ENCODE measurements around the gene NEK11. TPM values are rescaled to one million over a fixed set of nuclear protein-coding genes. Genes with fewer than 3 reads are reported as not detected.

The NEK11 gene
- total RNA-seq, 1 experiment from 2014 or later, result 13.2 TPM

DNA sequence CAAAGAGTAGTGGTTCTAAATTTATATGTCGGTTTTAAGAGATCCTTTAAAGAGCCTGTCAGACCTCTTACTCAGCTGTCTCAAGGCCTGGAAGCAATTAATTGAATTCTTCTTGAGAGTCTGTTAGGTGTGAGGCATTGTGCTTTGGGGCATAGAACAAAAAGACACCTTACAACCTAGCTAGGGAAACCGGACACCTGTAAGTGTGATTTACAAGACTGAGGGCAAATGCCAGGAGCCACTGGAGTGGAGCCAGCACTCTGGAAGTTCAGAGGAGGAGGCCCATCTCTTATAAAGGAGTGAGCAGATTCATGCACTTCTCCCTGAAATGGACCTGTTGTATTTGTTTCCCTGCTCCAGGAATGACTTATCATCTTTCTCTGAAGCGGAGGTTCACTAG, 257.2 kb downstream of the NEK11 start:
- CTCF ChIA-PET, result interaction anchor here (0.6 kb wide), 1 partner anchor 67 kb away, joined by 4 read pairs; no protein-coding TSS in a partner anchor

GRCh38 chr3:131284302-131284701, 257.6 kb downstream of the NEK11 start:
- no TSS peak for BruUV-seq (replicated peaks)
- Histone ChIP-seq H3K9me2 (ENCODE audit: insufficient read depth) (no peaks in the 10 kb centered on the region), H3K4me1 (replicated peaks; ENCODE audit: insufficient read depth) (peaks cover 13% of the 10 kb centered on the region), H4K20me1 (ENCODE audit: insufficient read depth) (no peaks in the 10 kb centered on the region), H3K4me3 (no peak overlapping the region), H3K36me3 (ENCODE audit: low read depth) (no peaks in the 10 kb centered on the region), H2AFZ (no peak overlapping the region), H3K79me2 (ENCODE audit: low read depth) (no peaks in the 10 kb centered on the region), H3K4me2 (no peak overlapping the region), H3K27ac (no peak overlapping the region), H3K9me3 (ENCODE audit: insufficient read depth, low read depth) (no peaks in the 10 kb centered on the region), H3F3A (ENCODE audit: insufficient read depth, low read depth) (peaks cover 5% of the 10 kb centered on the region; the same call in 1 of the 2 replicates), H3K27me3 (ENCODE audit: insufficient read depth, low read depth) (no peaks in the 10 kb centered on the region)
- TF ChIP-seq CTCF (conservative IDR thresholded peaks at IDR 0.05), result no peak
- no peak for TF ChIP-seq EZH2 (IDR thresholded peaks at IDR 0.05; ENCODE audit: low read depth)
- no peak for DNase-seq
- POLR2A ChIA-PET (ENCODE audit: unreplicated experiment), result no interaction called here
- CTCF ChIA-PET, result no interaction called here
- intact Hi-C loops (cut with micrococcal nuclease; ENCODE audit: unreplicated experiment), result no loop called here

More for the DNA sequence above, 257.2 kb downstream of the NEK11 start:
- peak; percentile 52 to 82 for DNase-seq
- Histone ChIP-seq H3K27ac (no peak overlapping the region), H3K27me3 (ENCODE audit: insufficient read depth, low read depth) (no peaks in the 10 kb centered on the region), H3K4me1 (replicated peaks; ENCODE audit: insufficient read depth) (peaks cover 13% of the 10 kb centered on the region), H3K9me2 (ENCODE audit: insufficient read depth) (no peaks in the 10 kb centered on the region), H3F3A (ENCODE audit: insufficient read depth, low read depth) (peaks cover 5% of the 10 kb centered on the region; the same call in 1 of the 2 replicates), H3K4me2 (peak overlapping the region; percentile 18; the same call in 1 of the 2 replicates), H3K9me3 (ENCODE audit: insufficient read depth, low read depth) (no peaks in the 10 kb centered on the region), H3K79me2 (ENCODE audit: low read depth) (no peaks in the 10 kb centered on the region), H3K36me3 (ENCODE audit: low read depth) (no peaks in the 10 kb centered on the region), H4K20me1 (ENCODE audit: insufficient read depth) (no peaks in the 10 kb centered on the region), H3K4me3 (no peak overlapping the region), H2AFZ (no peak overlapping the region)
- BruUV-seq (replicated peaks), result no TSS peak
- intact Hi-C loops (cut with micrococcal nuclease; ENCODE audit: unreplicated experiment), result no loop called here
- TF ChIP-seq CTCF (conservative IDR thresholded peaks at IDR 0.05) (no peak), EZH2 (IDR thresholded peaks at IDR 0.05; ENCODE audit: low read depth) (no peak)
- POLR2A ChIA-PET (ENCODE audit: unreplicated experiment), result no interaction called here

- Histone ChIP-seq H3K4me1 (replicated peaks; ENCODE audit: insufficient read depth) (peaks cover 13% of the 10 kb centered on the region), H3K27me3 (ENCODE audit: insufficient read depth, low read depth) (no peaks in the 10 kb centered on the region), H3K4me3 (no peak overlapping the region), H3K9me2 (ENCODE audit: insufficient read depth) (no peaks in the 10 kb centered on the region), H3K79me2 (ENCODE audit: low read depth) (no peaks in the 10 kb centered on the region), H3K9me3 (ENCODE audit: insufficient read depth, low read depth) (no peaks in the 10 kb centered on the region), H2AFZ (no peak overlapping the region), H3F3A (ENCODE audit: insufficient read depth, low read depth) (peaks cover 5% of the 10 kb centered on the region; the same call in 1 of the 2 replicates), H3K36me3 (ENCODE audit: low read depth) (no peaks in the 10 kb centered on the region), H4K20me1 (ENCODE audit: insufficient read depth) (no peaks in the 10 kb centered on the region), H3K4me2 (no peak overlapping the region), H3K27ac (no peak overlapping the region)
- TF ChIP-seq EZH2 (IDR thresholded peaks at IDR 0.05; ENCODE audit: low read depth), result no peak
- TF ChIP-seq CTCF (conservative IDR thresholded peaks at IDR 0.05), result no peak
- no TSS peak for BruUV-seq (replicated peaks)
- CTCF ChIA-PET, result no interaction called here
- POLR2A ChIA-PET (ENCODE audit: unreplicated experiment), result no interaction called here
- no peak for DNase-seq
- intact Hi-C loops (cut with micrococcal nuclease; ENCODE audit: unreplicated experiment), result no loop called here
Measured at GRCh38 chr3:131285456-131285855, 258.8 kb downstream of the NEK11 start.

Data from PC-9 (cell line).